T-cell (primary cell): ENCODE measurements around the gene COBL. TPM values are rescaled to one million over a fixed set of nuclear protein-coding genes. Genes with fewer than 3 reads are reported as not detected.
A peak's percentile ranks its signal among the peaks of the same experiment; 100 is the strongest.

Experiments
- ATAC-seq, 4 experiments: fragments of 200-7000 bp in 3 of 4; fragments of 150-1000 bp in 1 of 4; cut with Tn5 transposase; replicated peaks in 1 of 4; 1 replicate in 3 of 4; 2 replicates in 1 of 4; pipeline ENCODE4 v1.10.0; 2021; ENCODE audit warnings: moderate library complexity in 3 of 4, mild to moderate bottlenecking in 2 of 4, moderate number of reproducible peaks in 1 of 4
- CTCF ChIA-PET, 2 donors: fragments of 300-600 bp; sonication (Branson Sonifier 250); formaldehyde crosslinking; loops; one replicate each; lab custom pipeline; 2022; ENCODE audit warnings: antibody characterized with exemption in 2 of 2; lab: Charles Lee
- POLR2A ChIA-PET, 2 donors: fragments of 300-600 bp; sonication (Branson Sonifier 250); formaldehyde crosslinking; loops; one replicate each; lab custom pipeline; 2022; ENCODE audit warnings: antibody characterized with exemption in 2 of 2; lab: Charles Lee
- DNase-seq, 35 experiments: peaks; one replicate each; pipeline versions ENCODE4 v3.0.0 to v3.0.0-alpha.2; 2013 to 2023
- H3K27ac ChIP-seq: one replicate; pipeline ENCODE4 v1.5.1; 2013; ENCODE audit warnings: low read length
- H3K27me3 ChIP-seq, 2 experiments: replicated peaks in 1 of 2; 1 replicate in 1 of 2; 2 replicates in 1 of 2; pipeline versions ENCODE4 v1.6.1 to v1.7.0; 2013; ENCODE audit warnings: low read length in 1 of 2, mixed read lengths in 1 of 2; ENCODE audit not compliant: control insufficient read depth in 2 of 2, insufficient read depth in 2 of 2; ENCODE audit errors: extremely low read depth in 1 of 2
- H3K36me3 ChIP-seq, 2 donors: 1 replicate in 1 of 2; 2 replicates in 1 of 2; pipeline versions ENCODE4 v1.6.1 to v1.7.0; 2013; ENCODE audit warnings: low read length in 1 of 2; ENCODE audit not compliant: control insufficient read depth in 2 of 2, insufficient read depth in 1 of 2; ENCODE audit errors: extremely low read depth in 1 of 2
- H3K4me1 ChIP-seq, 2 experiments: 1 replicate in 1 of 2; 2 replicates in 1 of 2; pipeline versions ENCODE4 v1.6.1 to v1.7.0; 2013; ENCODE audit warnings: low read length in 2 of 2, mixed read lengths in 1 of 2; ENCODE audit not compliant: insufficient read depth in 2 of 2, control insufficient read depth in 1 of 2; ENCODE audit errors: extremely low read depth in 1 of 2
- H3K4me3 ChIP-seq, 2 donors: 1 replicate in 1 of 2; 2 replicates in 1 of 2; pipeline versions ENCODE4 v1.5.1 to v1.7.0; 2013; ENCODE audit warnings: mild to moderate bottlenecking in 2 of 2, low read length in 1 of 2, moderate library complexity in 1 of 2; ENCODE audit not compliant: control insufficient read depth in 1 of 2; ENCODE audit errors: extremely low read depth in 1 of 2
- H3K9me3 ChIP-seq: 2 replicates; pipeline ENCODE4 v1.7.0; 2013
- H3K27ac Mint-ChIP-seq, 2 donors: one replicate each; pipeline ENCODE4 v1.8.0; 2020 to 2021; ENCODE audit warnings: mild to moderate bottlenecking in 2 of 2, mixed read lengths in 2 of 2
- H3K27me3 Mint-ChIP-seq, 2 donors: one replicate each; pipeline ENCODE4 v1.8.0; 2021 to 2022; ENCODE audit warnings: mixed read lengths in 2 of 2
- H3K36me3 Mint-ChIP-seq: one replicate; pipeline ENCODE4 v1.8.0; 2021; ENCODE audit warnings: mixed read lengths
- H3K4me1 Mint-ChIP-seq, 3 donors: one replicate each; pipeline ENCODE4 v1.8.0; 2020 to 2022; ENCODE audit warnings: mixed read lengths in 3 of 3, mild to moderate bottlenecking in 1 of 3
- H3K4me3 Mint-ChIP-seq, 3 donors: one replicate each; pipeline ENCODE4 v1.8.0; 2020 to 2022; ENCODE audit warnings: mild to moderate bottlenecking in 3 of 3, mixed read lengths in 3 of 3, moderate library complexity in 3 of 3
- H3K9me3 Mint-ChIP-seq, 3 donors: one replicate each; pipeline ENCODE4 v1.8.0; 2020 to 2022; ENCODE audit warnings: mixed read lengths in 3 of 3
- WGBS: methylation state at CpG from one replicate; pipeline ENCODE4 v1.1.5; 2013; ENCODE audit warnings: missing lambda C conversion rate; ENCODE audit not compliant: insufficient coverage; 5-methylcytosine and 5-hydroxymethylcytosine counted together
- total RNA-seq, 35 experiments: library from RNA in 6 of 35; stranded (reverse) in 6 of 35; fragments of 120-200 nt in 1 of 35; gene quantifications; one replicate each; pipeline versions ENCODE4 v1.2.1 to v1.2.4 and lab custom pipeline; 2013 to 2026

COBL gene
- total RNA-seq, 5 donors from 2014 or later (not counting 1 experiment from before 2014, with no cell fraction given): 0.07 to 0.26 (median 0.17) TPM; not detected in 1

- Mint-ChIP-seq H3K4me1 (no peaks in the 10 kb centered on the region), H3K4me3 (no peak overlapping the region), H3K36me3 (no peaks in the 10 kb centered on the region), H3K27me3 (peaks cover 0 to 10% of the 10 kb centered on the region in 2 donors), H3K9me3 (no peaks in the 10 kb centered on the region), H3K27ac (no peak overlapping the region)
- DNase-seq (no peak), ATAC-seq (no peak)
- Histone ChIP-seq H3K36me3 (no peaks in the 10 kb centered on the region), H3K4me1 (no peaks in the 10 kb centered on the region), H3K9me3 (no peaks in the 10 kb centered on the region), H3K27ac (no peak overlapping the region), H3K4me3 (no peak overlapping the region), H3K27me3 (peaks cover 0 to 11% of the 10 kb centered on the region in 2 experiments)
- POLR2A ChIA-PET: no interaction called here
- WGBS: 82% methylated on average over 9 of the region's 12 CpGs
- CTCF ChIA-PET: no interaction called here
These were observed 70.1 kb downstream of the COBL start for GRCh38 chr7:51246258-51247245.

- Mint-ChIP-seq H3K4me3 (no peak overlapping the region), H3K27me3 (peaks cover 0 to 11% of the 10 kb centered on the region in 2 donors), H3K9me3 (no peaks in the 10 kb centered on the region), H3K4me1 (no peaks in the 10 kb centered on the region), H3K36me3 (no peaks in the 10 kb centered on the region), H3K27ac (no peak overlapping the region)
- H3K27me3 ChIP-seq: peaks cover 0 to 11% of the 10 kb centered on the region in 2 experiments
- WGBS: 75% methylated on average over 7 of the region's 7 CpGs
- H3K4me3 ChIP-seq: no peak overlapping the region
- CTCF ChIA-PET: no interaction called here
- H3K27ac ChIP-seq: no peak overlapping the region
- no peaks in the 10 kb centered on the region for H3K4me1 ChIP-seq
- POLR2A ChIA-PET: interaction anchor here in 1 of 2 donors (0.6 kb wide), 1 partner anchor 1310 kb away, joined by 3 read pairs; no protein-coding TSS in a partner anchor
- H3K36me3 ChIP-seq: no peaks in the 10 kb centered on the region
- H3K9me3 ChIP-seq: no peaks in the 10 kb centered on the region
- ATAC-seq: no peak
- no peak for DNase-seq
These were observed 71.7 kb downstream of the COBL start for GRCh38 chr7:51244885-51245284.

GRCh38 chr7:51244053-51244452 lies 72.6 kb downstream of the COBL start:
- H3K4me3 ChIP-seq: no peak overlapping the region
- Mint-ChIP-seq H3K4me1 (no peaks in the 10 kb centered on the region), H3K27me3 (peaks cover 0 to 11% of the 10 kb centered on the region in 2 donors), H3K27ac (no peak overlapping the region), H3K9me3 (no peaks in the 10 kb centered on the region), H3K36me3 (no peaks in the 10 kb centered on the region), H3K4me3 (no peak overlapping the region)
- H3K4me1 ChIP-seq: no peaks in the 10 kb centered on the region
- ChIA-PET POLR2A (no interaction called here), CTCF (no interaction called here)
- WGBS: 100% methylated on average over 2 of the region's 5 CpGs
- H3K27ac ChIP-seq: no peak overlapping the region
- peaks cover 0 to 11% of the 10 kb centered on the region in 2 experiments for H3K27me3 ChIP-seq
- no peaks in the 10 kb centered on the region for H3K9me3 ChIP-seq
- ATAC-seq (no peak), DNase-seq (no peak)
- H3K36me3 ChIP-seq: no peaks in the 10 kb centered on the region

GRCh38 chr7:51243631-51244030 lies 73.0 kb downstream of the COBL start:
- POLR2A ChIA-PET: no interaction called here
- Mint-ChIP-seq H3K27ac (no peak overlapping the region), H3K27me3 (peaks cover 0 to 11% of the 10 kb centered on the region in 2 donors), H3K36me3 (no peaks in the 10 kb centered on the region), H3K9me3 (no peaks in the 10 kb centered on the region), H3K4me1 (no peaks in the 10 kb centered on the region), H3K4me3 (no peak overlapping the region)
- CTCF ChIA-PET: no interaction called here
- Histone ChIP-seq H3K4me3 (no peak overlapping the region), H3K27ac (no peak overlapping the region), H3K36me3 (no peaks in the 10 kb centered on the region), H3K27me3 (peaks cover 0 to 11% of the 10 kb centered on the region in 2 experiments), H3K4me1 (no peaks in the 10 kb centered on the region), H3K9me3 (no peaks in the 10 kb centered on the region)
- no CpG with 5 or more reads among the region's 10 CpGs for WGBS
- no peak for ATAC-seq
- DNase-seq: no peak

GRCh38 chr7:51242881-51243518 lies 73.6 kb downstream of the COBL start:
- ATAC-seq (no peak), DNase-seq (peak in 1 of 35 experiments; percentile 24)
- H3K27me3 Mint-ChIP-seq: peaks cover 0 to 11% of the 10 kb centered on the region in 2 donors
- no peaks in the 10 kb centered on the region for H3K36me3 ChIP-seq
- H3K4me1 ChIP-seq: no peaks in the 10 kb centered on the region
- no peak overlapping the region for H3K4me3 Mint-ChIP-seq
- H3K27me3 ChIP-seq: peaks cover 0 to 11% of the 10 kb centered on the region in 2 experiments
- H3K9me3 ChIP-seq: no peaks in the 10 kb centered on the region
- H3K4me3 ChIP-seq: no peak overlapping the region
- no peak overlapping the region for H3K27ac Mint-ChIP-seq
- no peaks in the 10 kb centered on the region for H3K36me3 Mint-ChIP-seq
- no peaks in the 10 kb centered on the region for H3K4me1 Mint-ChIP-seq
- CTCF ChIA-PET: no interaction called here
- WGBS: 65% methylated on average over 13 of the region's 16 CpGs
- H3K27ac ChIP-seq: no peak overlapping the region
- no peaks in the 10 kb centered on the region for H3K9me3 Mint-ChIP-seq
- POLR2A ChIA-PET: no interaction called here

GRCh38 chr7:51242007-51242691 lies 74.5 kb downstream of the COBL start:
- Mint-ChIP-seq H3K27me3 (peaks cover 0 to 11% of the 10 kb centered on the region in 2 donors), H3K36me3 (no peaks in the 10 kb centered on the region), H3K9me3 (no peaks in the 10 kb centered on the region), H3K4me1 (no peaks in the 10 kb centered on the region), H3K27ac (no peak overlapping the region), H3K4me3 (no peak overlapping the region)
- peaks cover 0 to 13% of the 10 kb centered on the region in 2 experiments for H3K27me3 ChIP-seq
- no peaks in the 10 kb centered on the region for H3K36me3 ChIP-seq
- ChIA-PET CTCF (no interaction called here), POLR2A (no interaction called here)
- DNase-seq: no peak
- no peak overlapping the region for H3K4me3 ChIP-seq
- no peak overlapping the region for H3K27ac ChIP-seq
- 72% methylated on average over 2 of the region's 5 CpGs for WGBS
- no peaks in the 10 kb centered on the region for H3K4me1 ChIP-seq
- H3K9me3 ChIP-seq: no peaks in the 10 kb centered on the region
- no peak for ATAC-seq
